LNCaP clone FGC (cell line): ENCODE data around the gene SPACDR.

ENCODE experiments used
- DNase-seq: peaks from one replicate; pipeline ENCODE4 v3.0.0-alpha.2; 2011; ENCODE audit warnings: low read depth
- H3K4me3 ChIP-seq: 2 replicates; pipeline ENCODE4 v1.5.1; 2011; ENCODE audit warnings: mild to moderate bottlenecking, low read depth, low read length, control low read depth
- CTCF ChIP-seq: IDR thresholded peaks from 2 replicates; pipeline ENCODE4 v1.5.1; 2012; ENCODE audit warnings: mild to moderate bottlenecking; ENCODE audit not compliant: control insufficient read depth, insufficient read depth; ENCODE audit errors: extremely low read depth

Gene SPACDR

GRCh38 chr7:100415448-100415847, 48.6 kb downstream of the SPACDR start:
- no peak for TF ChIP-seq CTCF
- no peak for DNase-seq
- H3K4me3 ChIP-seq = no peak overlapping the region

GRCh38 chr7:100413889-100414288, 50.2 kb downstream of the SPACDR start:
- TF ChIP-seq CTCF = no peak
- H3K4me3 ChIP-seq = no peak overlapping the region
- DNase-seq = no peak

- no peak for DNase-seq
- H3K4me3 ChIP-seq = no peak overlapping the region
- TF ChIP-seq CTCF = no peak
These were observed 50.7 kb downstream of the SPACDR start for GRCh38 chr7:100413346-100413745.

- no peak overlapping the region for H3K4me3 ChIP-seq
- TF ChIP-seq CTCF = no peak
- DNase-seq = no peak
These were observed 53.0 kb downstream of the SPACDR start for GRCh38 chr7:100411101-100411500.

GRCh38 chr7:100407285-100408180, 56.5 kb downstream of the SPACDR start:
- peak; percentile 40 for DNase-seq
- peak; percentile 83 for TF ChIP-seq CTCF
- no peak overlapping the region for H3K4me3 ChIP-seq

- no peak overlapping the region for H3K4me3 ChIP-seq
- DNase-seq = peak; percentile 59
- no peak for TF ChIP-seq CTCF
These were observed 57.3 kb downstream of the SPACDR start for GRCh38 chr7:100406767-100407166.
